Measurements from ENCODE around the gene RDM1.

The RDM1 gene

GRCh38 chr17:35912339-35912912 is 18.1 kb downstream of the RDM1 start:
- DNase-seq (ENCODE audit: extremely low read depth, insufficient read length) = no peak
- no peak for TF ChIP-seq CTCF (IDR thresholded peaks at IDR 0.05; ENCODE audit: insufficient read depth, low read length, poor library complexity, severe bottlenecking)

GRCh38 chr17:35909408-35909807 is 21.2 kb downstream of the RDM1 start:
- no peak overlapping the region for H3K4me3 ChIP-seq (replicated peaks; ENCODE audit: low read depth, low read length)
- no peak for TF ChIP-seq CTCF (IDR thresholded peaks at IDR 0.05; ENCODE audit: insufficient read depth, low read length, poor library complexity, severe bottlenecking)
- no peaks in the 10 kb centered on the region for H3K36me3 ChIP-seq (ENCODE audit: control insufficient read depth, insufficient read depth, low read length)
- no peak for DNase-seq (ENCODE audit: extremely low read depth, insufficient read length)
- no peaks in the 10 kb centered on the region for H3K27me3 ChIP-seq (replicated peaks; ENCODE audit: control insufficient read depth, insufficient read depth, low read length)

More at GRCh38 chr17:35912339-35912912, 18.1 kb downstream of the RDM1 start:
- no peak overlapping the region for H3K4me3 ChIP-seq (replicated peaks; ENCODE audit: low read depth, low read length)
- H3K27me3 ChIP-seq (replicated peaks; ENCODE audit: control insufficient read depth, insufficient read depth, low read length) = no peaks in the 10 kb centered on the region
- H3K36me3 ChIP-seq (ENCODE audit: control insufficient read depth, insufficient read depth, low read length) = no peaks in the 10 kb centered on the region

- TF ChIP-seq CTCF (IDR thresholded peaks at IDR 0.05; ENCODE audit: insufficient read depth, low read length, poor library complexity, severe bottlenecking) = no peak
- H3K36me3 ChIP-seq (ENCODE audit: control insufficient read depth, insufficient read depth, low read length) = no peaks in the 10 kb centered on the region
- H3K27me3 ChIP-seq (replicated peaks; ENCODE audit: control insufficient read depth, insufficient read depth, low read length) = no peaks in the 10 kb centered on the region
- H3K4me3 ChIP-seq (replicated peaks; ENCODE audit: low read depth, low read length) = no peak overlapping the region
- DNase-seq (ENCODE audit: extremely low read depth, insufficient read length) = no peak
Measured at GRCh38 chr17:35907691-35908090, 22.9 kb downstream of the RDM1 start.

GRCh38 chr17:35906926-35907637 is 23.5 kb downstream of the RDM1 start:
- no peaks in the 10 kb centered on the region for H3K36me3 ChIP-seq (ENCODE audit: control insufficient read depth, insufficient read depth, low read length)
- H3K27me3 ChIP-seq (replicated peaks; ENCODE audit: control insufficient read depth, insufficient read depth, low read length) = no peaks in the 10 kb centered on the region
- DNase-seq (ENCODE audit: extremely low read depth, insufficient read length) = no peak
- TF ChIP-seq CTCF (IDR thresholded peaks at IDR 0.05; ENCODE audit: insufficient read depth, low read length, poor library complexity, severe bottlenecking) = no peak
- no peak overlapping the region for H3K4me3 ChIP-seq (replicated peaks; ENCODE audit: low read depth, low read length)

- TF ChIP-seq CTCF (IDR thresholded peaks at IDR 0.05; ENCODE audit: insufficient read depth, low read length, poor library complexity, severe bottlenecking) = no peak
- H3K36me3 ChIP-seq (ENCODE audit: control insufficient read depth, insufficient read depth, low read length) = no peaks in the 10 kb centered on the region
Measured at GRCh38 chr17:35906191-35906925, 24.2 kb downstream of the RDM1 start.

More at GRCh38 chr17:35906191-35906925, 24.2 kb downstream of the RDM1 start:
- DNase-seq (ENCODE audit: extremely low read depth, insufficient read length) = no peak
- Histone ChIP-seq H3K4me3 (replicated peaks; ENCODE audit: low read depth, low read length) (no peak overlapping the region), H3K27me3 (replicated peaks; ENCODE audit: control insufficient read depth, insufficient read depth, low read length) (no peaks in the 10 kb centered on the region)

Data from GM06990 (cell line).